ENCODE data around the gene NAV2.

The NAV2 gene

GRCh38 chr11:19689281-19690000, 23.2 kb upstream of the NAV2 start:
- DNase-seq = no peak

- no peak for DNase-seq
Measured at GRCh38 chr11:19690885-19691284, 21.8 kb upstream of the NAV2 start.

- peak; percentile 51 for DNase-seq
Measured at GRCh38 chr11:19691815-19692500, 20.7 kb upstream of the NAV2 start.

- no peak for DNase-seq
Measured at GRCh38 chr11:19693146-19693545, 19.5 kb upstream of the NAV2 start.

GRCh38 chr11:19694796-19695345, 17.8 kb upstream of the NAV2 start:
- DNase-seq = no peak

GRCh38 chr11:19696073-19696472, 16.6 kb upstream of the NAV2 start:
- DNase-seq = no peak

- no peak for DNase-seq
Measured at GRCh38 chr11:19696904-19697303, 15.7 kb upstream of the NAV2 start.

- no peak for DNase-seq
Measured at GRCh38 chr11:19697721-19698121, 14.9 kb upstream of the NAV2 start.

- DNase-seq = no peak
Measured at GRCh38 chr11:19698493-19699292, 13.9 kb upstream of the NAV2 start.

GRCh38 chr11:19701421-19701820, 11.2 kb upstream of the NAV2 start:
- no peak for DNase-seq

- no peak for DNase-seq
Measured at GRCh38 chr11:19702620-19703019, 10.0 kb upstream of the NAV2 start.

- no peak for DNase-seq
Measured at GRCh38 chr11:19703211-19703610, 9.4 kb upstream of the NAV2 start.

GRCh38 chr11:19704213-19704612, 8.4 kb upstream of the NAV2 start:
- DNase-seq = no peak

GRCh38 chr11:19705936-19706335, 6.7 kb upstream of the NAV2 start:
- no peak for DNase-seq

- no peak for DNase-seq
Measured at GRCh38 chr11:19711911-19712280, 741 bp upstream of the NAV2 start.

- no peak for DNase-seq
Measured at GRCh38 chr11:19713196-19714021, 772 bp downstream of the NAV2 start.

- no peak for DNase-seq
Measured at GRCh38 chr11:19714022-19714386, 1.4 kb downstream of the NAV2 start.

- DNase-seq = peak; percentile 38
Measured at GRCh38 chr11:19714387-19715363, 2.0 kb downstream of the NAV2 start.

- DNase-seq = no peak
Measured at GRCh38 chr11:19715373-19715772, 2.7 kb downstream of the NAV2 start.

- no peak for DNase-seq
Measured at GRCh38 chr11:19718051-19718450, 5.4 kb downstream of the NAV2 start.

GRCh38 chr11:19718951-19719350, 6.3 kb downstream of the NAV2 start:
- no peak for DNase-seq

- DNase-seq = no peak
Measured at GRCh38 chr11:19719960-19720359, 7.3 kb downstream of the NAV2 start.

Measured in NCI-H1694 treated with DMSO at 0.1 percent for 48 hours (cell line).